KOPT-K1 (cell line): ENCODE data around the gene BCR.

ENCODE experiments used
- H3K27ac ChIP-seq: fragments of 200-600 bp; sonication (generic); 2 replicates; pipeline ENCODE4 v1.5.1; 2016; ENCODE audit warnings: antibody characterized with exemption, mild to moderate bottlenecking, low read depth, low read length; ENCODE audit not compliant: poor library complexity, severe bottlenecking
- H3K36me3 ChIP-seq: fragments of 200-600 bp; sonication (generic); 2 replicates; pipeline ENCODE4 v1.5.1; 2017; ENCODE audit warnings: antibody characterized with exemption, mild to moderate bottlenecking, low read length, moderate library complexity; ENCODE audit not compliant: insufficient read depth
- H3K9me3 ChIP-seq: fragments of 200-600 bp; sonication (generic); 2 replicates; pipeline ENCODE4 v1.5.1; 2017; ENCODE audit warnings: antibody characterized with exemption, low read length, mild to moderate bottlenecking; ENCODE audit not compliant: insufficient read depth, poor library complexity, severe bottlenecking

BCR gene

GRCh38 chr22:23253475-23254055 lies 73.3 kb downstream of the BCR start:
- H3K9me3 ChIP-seq: no peaks in the 10 kb centered on the region
- H3K36me3 ChIP-seq: peaks cover 50% of the 10 kb centered on the region
- no peak overlapping the region for H3K27ac ChIP-seq

GRCh38 chr22:23255506-23256170 lies 75.3 kb downstream of the BCR start:
- peaks cover 68% of the 10 kb centered on the region for H3K36me3 ChIP-seq

GRCh38 chr22:23256171-23256932 lies 76.0 kb downstream of the BCR start:
- Histone ChIP-seq H3K36me3 (peaks cover 75% of the 10 kb centered on the region), H3K27ac (peak overlapping the region; percentile 14)

More at GRCh38 chr22:23255506-23256170, 75.3 kb downstream of the BCR start:
- Histone ChIP-seq H3K27ac (peak overlapping the region; percentile 5), H3K9me3 (no peaks in the 10 kb centered on the region)

GRCh38 chr22:23256986-23257888 lies 76.9 kb downstream of the BCR start:
- H3K27ac ChIP-seq: no peak overlapping the region
- H3K9me3 ChIP-seq: no peaks in the 10 kb centered on the region
- H3K36me3 ChIP-seq: peaks cover 83% of the 10 kb centered on the region

More at GRCh38 chr22:23256171-23256932, 76.0 kb downstream of the BCR start:
- no peaks in the 10 kb centered on the region for H3K9me3 ChIP-seq

GRCh38 chr22:23257889-23258825 lies 77.8 kb downstream of the BCR start:
- H3K36me3 ChIP-seq: peaks cover 92% of the 10 kb centered on the region
- H3K27ac ChIP-seq: no peak overlapping the region
- no peaks in the 10 kb centered on the region for H3K9me3 ChIP-seq

GRCh38 chr22:23258826-23259170 lies 78.5 kb downstream of the BCR start:
- Histone ChIP-seq H3K9me3 (no peaks in the 10 kb centered on the region), H3K27ac (no peak overlapping the region), H3K36me3 (peaks cover 93% of the 10 kb centered on the region)

- peaks cover 94% of the 10 kb centered on the region for H3K36me3 ChIP-seq
- no peaks in the 10 kb centered on the region for H3K9me3 ChIP-seq
- no peak overlapping the region for H3K27ac ChIP-seq
Observed at GRCh38 chr22:23259916-23260644, 79.8 kb downstream of the BCR start.

- H3K27ac ChIP-seq: no peak overlapping the region
- peaks cover 94% of the 10 kb centered on the region for H3K36me3 ChIP-seq
- no peaks in the 10 kb centered on the region for H3K9me3 ChIP-seq
Observed at GRCh38 chr22:23260645-23261581, 80.6 kb downstream of the BCR start.

- no peaks in the 10 kb centered on the region for H3K9me3 ChIP-seq
- no peak overlapping the region for H3K27ac ChIP-seq
- H3K36me3 ChIP-seq: peaks cover 88% of the 10 kb centered on the region
Observed at GRCh38 chr22:23261900-23262450, 81.7 kb downstream of the BCR start.

- Histone ChIP-seq H3K27ac (no peak overlapping the region), H3K36me3 (peaks cover 88% of the 10 kb centered on the region; the same call in 1 of the 2 replicates), H3K9me3 (no peaks in the 10 kb centered on the region)
Observed at GRCh38 chr22:23262518-23263332, 82.4 kb downstream of the BCR start.

GRCh38 chr22:23263651-23264555 lies 83.6 kb downstream of the BCR start:
- H3K9me3 ChIP-seq: no peaks in the 10 kb centered on the region
- H3K36me3 ChIP-seq: peaks cover 90% of the 10 kb centered on the region; the same call in 1 of the 2 replicates
- no peak overlapping the region for H3K27ac ChIP-seq
